HCT116 (cell line): ENCODE data around the gene CDA. TPM values are rescaled to one million over a fixed set of nuclear protein-coding genes. Genes with fewer than 3 reads are reported as not detected.

Source experiments
- ATAC-seq: fragments of 200-7000 bp; cut with Tn5 transposase; 2 replicates; pipeline ENCODE4 v1.9.1; 2020; ENCODE audit warnings: mild to moderate bottlenecking, moderate library complexity
- Bru-seq: library from RNA; stranded (reverse); fragments of 400-500 nt; gene quantifications from one replicate; lab custom pipeline; 2021; lab: Mats Ljungman, UMichigan
- BruChase-seq, 2 experiments: library from RNA; stranded (reverse); fragments of 400-500 nt; gene quantifications; one replicate each; lab custom pipeline; 2021; lab: Mats Ljungman, UMichigan
- BruUV-seq: library from RNA; stranded (reverse); fragments of 400-500 nt; replicated peaks from 2 replicates; lab custom pipeline; 2021; lab: Mats Ljungman, UMichigan
- CTCF ChIA-PET: fragments of 300-600 bp; sonication (Branson Sonifier 250); formaldehyde crosslinking; loops from one replicate; lab custom pipeline; 2021; ENCODE audit warnings: antibody characterized with exemption; lab: Charles Lee
- POLR2A ChIA-PET: fragments of 300-600, 350-600 bp; sonication (Branson Sonifier 250); formaldehyde crosslinking; loops from one replicate; lab custom pipeline; 2021; ENCODE audit warnings: antibody characterized with exemption; lab: Charles Lee
- RAD21 ChIA-PET, 2 experiments: fragments of 300-600 bp; sonication (Branson Sonifier 250); formaldehyde crosslinking; loops; one replicate each; lab custom pipeline; 2023; ENCODE audit warnings: low total read pairs in 2 of 2; ENCODE audit not compliant: uncharacterized antibody in 2 of 2, unreplicated experiment in 2 of 2, low non-redundant PET in 1 of 2; lab: Charles Lee
- DNase-seq: peaks from one replicate; pipeline ENCODE4 v3.0.0-alpha.2; 2010; ENCODE audit warnings: low read depth, low spot score
- H2AFZ ChIP-seq: fragments of 200-600 bp; shearing (Covaris generic), sonication (generic); 2 replicates; pipeline ENCODE4 v1.6.1; 2017; ENCODE audit warnings: low read depth, mixed run types, mixed read lengths, antibody characterized with exemption, low read length; ENCODE audit not compliant: poor library complexity, severe bottlenecking
- H3K27ac ChIP-seq: 2 replicates; pipeline ENCODE4 v1.5.1; 2012; ENCODE audit warnings: low read depth, low read length
- H3K27me3 ChIP-seq: fragments of 200-600 bp; sonication (generic); 2 replicates; pipeline ENCODE4 v1.6.1; 2016; ENCODE audit warnings: mixed run types, low read length, mixed read lengths; ENCODE audit not compliant: insufficient read depth
- H3K36me3 ChIP-seq, 2 experiments: fragments of 200-500 bp in 1 of 2; fragments of 200-600 bp in 1 of 2; sonication (Bioruptor generic) in 1 of 2; sonication (generic) in 1 of 2; 2 replicates each; pipeline versions ENCODE4 v1.5.1 to v1.6.1; 2014 to 2016; ENCODE audit warnings: low read length in 2 of 2, inconsistent platforms in 1 of 2, mixed read lengths in 1 of 2, mixed run types in 1 of 2; ENCODE audit not compliant: insufficient read depth in 2 of 2, control insufficient read depth in 1 of 2
- H3K4me1 ChIP-seq, 2 experiments: fragments of 200-600 bp in 1 of 2; sonication (generic) in 1 of 2; 2 replicates each; pipeline versions ENCODE4 v1.5.1 to v1.6.1; 2012 to 2017; ENCODE audit warnings: low read length in 2 of 2, inconsistent platforms in 1 of 2, mild to moderate bottlenecking in 1 of 2, mixed read lengths in 1 of 2, mixed run types in 1 of 2, moderate library complexity in 1 of 2; ENCODE audit not compliant: insufficient read depth in 2 of 2, control insufficient read depth in 1 of 2
- H3K4me2 ChIP-seq: fragments of 200-600 bp; sonication (generic); 2 replicates; pipeline ENCODE4 v1.6.1; 2017; ENCODE audit warnings: mixed run types, low read length, mixed read lengths
- H3K4me3 ChIP-seq, 2 experiments: fragments of 200-600 bp in 1 of 2; sonication (generic) in 1 of 2; replicated peaks in 1 of 2; 2 replicates each; pipeline ENCODE4 v1.5.1; 2011 to 2016; ENCODE audit warnings: low read length in 2 of 2, control low read depth in 1 of 2, low read depth in 1 of 2, mild to moderate bottlenecking in 1 of 2, mixed read lengths in 1 of 2, mixed run types in 1 of 2
- H3K79me2 ChIP-seq: fragments of 200-600 bp; sonication (generic); 2 replicates; pipeline ENCODE4 v1.6.1; 2017; ENCODE audit warnings: mild to moderate bottlenecking, mixed run types, low read length, moderate library complexity, mixed read lengths; ENCODE audit not compliant: insufficient read depth
- H3K9ac ChIP-seq: fragments of 200-600 bp; sonication (generic); 2 replicates; pipeline ENCODE4 v1.6.1; 2016; ENCODE audit warnings: low read length, mixed read lengths
- H3K9me2 ChIP-seq: fragments of 200-600 bp; sonication (generic), shearing (Covaris generic); 2 replicates; pipeline ENCODE4 v1.6.1; 2017; ENCODE audit warnings: mixed run types, mild to moderate bottlenecking, moderate library complexity; ENCODE audit not compliant: insufficient read depth
- H3K9me3 ChIP-seq, 2 experiments: fragments of 200-500 bp in 1 of 2; fragments of 200-600 bp in 1 of 2; sonication (Bioruptor generic) in 1 of 2; sonication (generic) in 1 of 2; 2 replicates each; pipeline ENCODE4 v1.6.1; 2014 to 2017; ENCODE audit warnings: low read length in 2 of 2, mixed read lengths in 2 of 2, inconsistent platforms in 1 of 2, low read depth in 1 of 2, mild to moderate bottlenecking in 1 of 2, mixed run types in 1 of 2, moderate library complexity in 1 of 2; ENCODE audit not compliant: control insufficient read depth in 1 of 2, insufficient read depth in 1 of 2
- H4K20me1 ChIP-seq: fragments of 200-600 bp; sonication (generic), shearing (Covaris generic); 2 replicates; pipeline ENCODE4 v1.6.1; 2017; ENCODE audit warnings: mixed run types, mild to moderate bottlenecking, moderate library complexity; ENCODE audit not compliant: insufficient read depth
- CBX3 ChIP-seq: IDR thresholded peaks from 2 replicates; pipeline ENCODE4 v1.6.1; 2012; ENCODE audit warnings: low read depth
- EZH2phosphoT487 ChIP-seq: fragments of 200-600 bp; IDR thresholded peaks from 2 replicates; pipeline ENCODE4 v1.6.1; 2018; ENCODE audit warnings: antibody characterized with exemption, borderline replicate concordance
- FOSL1 ChIP-seq: IDR thresholded peaks from 2 replicates; pipeline ENCODE4 v1.6.1; 2012; ENCODE audit warnings: low read depth
- MAX ChIP-seq: IDR thresholded peaks from 2 replicates; pipeline ENCODE4 v1.6.1; 2012
- POLR2AphosphoS5 ChIP-seq: IDR thresholded peaks from 2 replicates; pipeline ENCODE4 v1.6.1; 2011; ENCODE audit warnings: mild to moderate bottlenecking, low read depth, low read length, moderate library complexity
- SIN3A ChIP-seq: IDR thresholded peaks from 2 replicates; pipeline ENCODE4 v1.6.1; 2012; ENCODE audit warnings: low read depth
- SP1 ChIP-seq: IDR thresholded peaks from 2 replicates; pipeline ENCODE4 v1.6.1; 2012; ENCODE audit warnings: low read depth
- YY1 ChIP-seq: IDR thresholded peaks from 2 replicates; pipeline ENCODE4 v1.6.1; 2011; ENCODE audit warnings: low read length, low read depth, moderate library complexity, mild to moderate bottlenecking; ENCODE audit not compliant: insufficient replicate concordance; ENCODE audit errors: extremely low read depth
- intact Hi-C: fragments of 100-400 bp; cut with micrococcal nuclease; formaldehyde crosslinking; loops from 2 replicates; pipeline ENCODE4 v1.10.0; 2022
- long read RNA-seq: library from polyadenylated mRNA; unstranded; transcript quantifications from one replicate; pipeline ENCODE4 v2.0.0, GENCODE V29; 2021; ENCODE audit not compliant: unreplicated experiment
- polyA plus RNA-seq: library from polyadenylated mRNA; unstranded; fragments of >200 nt; gene quantifications from 2 replicates; pipeline ENCODE4 v1.2.1, GENCODE V29; 2012; ENCODE audit warnings: missing spikeins
- total RNA-seq: library from RNA; stranded (reverse); gene quantifications from one replicate; pipeline ENCODE4 v1.2.1, GENCODE V29; 2021; ENCODE audit not compliant: unreplicated experiment

Gene CDA
- total RNA-seq (28.6 TPM), Bru-seq, nascent RNA (percentile 58 among the genes with signal in this experiment), BruChase-seq, experiment 1, labeled RNA remaining after a 6-hour chase (percentile 43 among the genes with signal in this experiment), BruChase-seq, experiment 2, labeled RNA remaining after a 2-hour chase (percentile 50 among the genes with signal in this experiment)
- 65.7 and 68.1 TPM in 2 replicates for polyA plus RNA-seq
- long read RNA-seq, transcript CDA-201 (4 exons, 963 nt) = major isoform, 21 of 24 reads
- long read RNA-seq, partial matches to known transcripts = 2 of 24 reads
- long read RNA-seq, other reads (novel, unspliced or antisense) = 0 of 24 reads

DNA sequence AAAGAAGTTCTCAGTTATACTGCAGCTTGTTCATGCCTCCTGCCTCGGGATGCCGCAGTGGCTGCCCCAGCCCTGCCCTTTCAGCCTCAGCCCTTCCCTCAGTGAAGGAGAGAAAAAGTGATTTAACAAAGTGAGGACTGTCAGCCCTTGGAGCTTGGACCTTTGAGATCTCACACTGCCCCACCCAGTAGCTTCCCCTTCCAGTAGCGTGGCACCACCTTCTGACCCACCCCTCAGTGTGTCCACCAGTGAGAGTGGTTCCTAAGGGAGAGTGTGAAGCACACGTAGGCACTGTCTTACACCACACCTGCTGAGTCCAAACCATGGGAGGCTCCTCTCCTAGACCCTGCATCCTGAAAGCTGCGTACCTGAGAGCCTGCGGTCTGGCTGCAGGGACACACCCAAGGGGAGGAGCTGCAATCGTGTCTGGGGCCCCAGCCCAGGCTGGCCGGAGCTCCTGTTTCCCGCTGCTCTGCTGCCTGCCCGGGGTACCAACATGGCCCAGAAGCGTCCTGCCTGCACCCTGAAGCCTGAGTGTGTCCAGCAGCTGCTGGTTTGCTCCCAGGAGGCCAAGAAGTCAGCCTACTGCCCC lies at the start of gene CDA:
Gene CDA, plus strand, starts transcription at position 464 of the 592 bp plus-strand sequence. Its CDS starts 33 bp downstream, at position 497.
- Histone ChIP-seq H3K4me2 (peak within 1 kb of the TSS; percentile 99), H3K9me3 (no peaks in the 10 kb centered on the region), H3K36me3 (no peaks in the 10 kb centered on the region), H3K4me3 (peak within 1 kb of the TSS; percentile 68 to 71), H3K9ac (peak within 1 kb of the TSS; percentile 77), H3K79me2 (no peaks in the 10 kb centered on the region), H4K20me1 (no peaks in the 10 kb centered on the region), H2AFZ (peak within 1 kb of the TSS; percentile 86), H3K27ac (peak within 1 kb of the TSS; percentile 38; the same call in 1 of the 2 replicates), H3K9me2 (no peaks in the 10 kb centered on the region), H3K27me3 (no peaks in the 10 kb centered on the region), H3K4me1 (peaks cover 23 to 47% of the 10 kb centered on the region in 2 experiments)
- ATAC-seq = peak; percentile 90
- DNase-seq = peak; percentile 81
- POLR2A ChIA-PET = interaction anchor here (0.7 to 1.3 kb wide), 6 partner anchors 10 to 45 kb away, joined by 3 to 6 read pairs (median 4); no protein-coding TSS in a partner anchor
- intact Hi-C loops = no loop called here
- RAD21 ChIA-PET = interaction anchor here in 1 of 2 experiments (0.6 to 1.4 kb wide), 2 partner anchors 13 to 24 kb away, joined by 4 to 5 read pairs; no protein-coding TSS in a partner anchor
- TF ChIP-seq SIN3A (peak; percentile 66; the same call in 1 of the 2 replicates), POLR2AphosphoS5 (peak; percentile 82), YY1 (peak; percentile 28), FOSL1 (no peak), CBX3 (peak; percentile 38; the same call in 1 of the 2 replicates), SP1 (peak; percentile 64), MAX (peak; percentile 71), EZH2phosphoT487 (no peak)
- CTCF ChIA-PET = interaction anchor here (0.6 to 2.9 kb wide), 7 partner anchors 13 to 376 kb away, joined by 3 to 21 read pairs (median 4); partner anchors contain the start of gene PINK1
- no TSS peak for BruUV-seq
